Gastrocnemius medialis (tissue), 4 donors: ENCODE data around the gene C9orf152. TPM values are rescaled to one million over a fixed set of nuclear protein-coding genes. Genes with fewer than 3 reads are reported as not detected.

Experiments
- ATAC-seq, 2 donors: fragments of 150-250 bp; one replicate each; pipeline ENCODE4 v1.9.1; 2016
- DNase-seq, 2 donors: peaks; one replicate each; pipeline ENCODE4 v3.0.0-alpha.2; 2019
- H3K27ac ChIP-seq, 4 donors: fragments of 200-600 bp; sonication (generic); 1 replicate in 1 of 4; 2 replicates in 3 of 4; pipeline ENCODE4 v1.5.1; 2016 to 2018; ENCODE audit warnings: mild to moderate bottlenecking in 2 of 4, moderate library complexity in 1 of 4
- H3K27me3 ChIP-seq, 3 donors: fragments of 200-600 bp; sonication (generic) in 2 of 3; 1 replicate in 1 of 3; 2 replicates in 2 of 3; pipeline versions ENCODE4 v1.5.1 to v1.6.0; 2016 to 2019; ENCODE audit warnings: mild to moderate bottlenecking in 1 of 3, moderate library complexity in 1 of 3
- H3K36me3 ChIP-seq, 2 donors: fragments of 200-600 bp; sonication (generic) in 1 of 2; one replicate each; pipeline ENCODE4 v1.5.1; 2017 to 2018
- H3K4me1 ChIP-seq, 2 donors: fragments of 200-600 bp; sonication (generic) in 1 of 2; one replicate each; pipeline ENCODE4 v1.5.1; 2016 to 2017; ENCODE audit warnings: mild to moderate bottlenecking in 2 of 2
- H3K4me3 ChIP-seq, 4 donors: fragments of 200-600 bp; sonication (generic) in 3 of 4; 1 replicate in 1 of 4; 2 replicates in 3 of 4; pipeline ENCODE4 v1.5.1; 2016 to 2019; ENCODE audit warnings: mild to moderate bottlenecking in 2 of 4
- H3K9me3 ChIP-seq, 3 donors: fragments of 200-600 bp; sonication (generic) in 2 of 3; 1 replicate in 1 of 3; 2 replicates in 2 of 3; pipeline ENCODE4 v1.5.1; 2016 to 2019
- POLR2A ChIP-seq, 2 donors: fragments of 450-650 bp; IDR thresholded peaks; one replicate each; pipeline ENCODE4 v1.6.1; 2017; ENCODE audit warnings: antibody characterized with exemption in 2 of 2, mild to moderate bottlenecking in 2 of 2, moderate library complexity in 2 of 2
- in situ Hi-C, 4 donors: fragments of 200-750 bp; cut with MboI; loops; one replicate each; pipeline versions ENCODE4 v1.15.0 to v1.8.0; 2017; ENCODE audit warnings: low sequenced_read_pairs in 4 of 4
- intact Hi-C: fragments of 100-400 bp; cut with DNase I; formaldehyde crosslinking; loops from one replicate; pipeline ENCODE4 v1.15.1; 2023; ENCODE audit warnings: low total_unique reads
- total RNA-seq, 4 donors: library from RNA; depleted of rRNA; stranded (reverse); fragments of >200 nt; gene quantifications; one replicate each; pipeline versions ENCODE4 v1.1.0 to v1.2.3, GENCODE V29; 2016
- TF ChIP-seq, protein P1 (sequence below), 5 experiments: fragments of 450-650 bp in 3 of 5; fragments of 200-600 bp in 2 of 5; sonication (generic) in 2 of 5; IDR thresholded peaks in 4 of 5; conservative IDR thresholded peaks in 1 of 5; 1 replicate in 4 of 5; 2 replicates in 1 of 5; pipeline ENCODE4 v1.5.1; 2016 to 2019; ENCODE audit warnings: antibody characterized with exemption in 5 of 5, mild to moderate bottlenecking in 3 of 5, moderate library complexity in 3 of 5

C9orf152 gene
- total RNA-seq, 4 donors from 2014 or later: not detected

DNA sequence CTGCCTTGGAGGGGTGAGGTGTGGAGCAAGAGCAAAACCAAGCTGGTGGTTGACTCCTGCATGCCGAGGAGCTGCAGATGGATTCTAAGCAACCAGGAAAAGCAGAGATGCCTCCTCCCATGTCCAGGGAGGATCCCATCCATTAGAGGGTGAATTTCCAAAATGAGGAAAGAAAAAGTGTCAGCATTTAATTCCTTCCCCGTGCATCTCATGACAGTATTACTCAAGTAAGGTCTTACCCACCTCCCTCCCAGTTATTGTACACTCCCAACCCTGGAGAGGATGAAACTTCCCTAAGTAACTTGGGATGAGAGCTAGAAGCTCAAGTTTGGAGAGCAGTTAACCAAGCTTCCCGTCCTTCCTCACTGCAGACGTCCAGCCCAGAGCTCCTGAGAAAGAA lies 19.9 kb downstream of the C9orf152 start:
- in situ Hi-C loops: loop anchor here in 3 of 4 donors (10.0 to 25.0 kb wide), 2 partner anchors 424 to 437 kb away; no protein-coding TSS in a partner anchor
- DNase-seq (no peak), ATAC-seq (no peak)
- Histone ChIP-seq H3K9me3 (no peaks in the 10 kb centered on the region), H3K4me1 (no peaks in the 10 kb centered on the region), H3K27me3 (no peaks in the 10 kb centered on the region), H3K4me3 (no peak overlapping the region), H3K36me3 (no peaks in the 10 kb centered on the region), H3K27ac (no peak overlapping the region)
- TF ChIP-seq POLR2A (IDR thresholded peaks at IDR 0.05): no peak
- TF ChIP-seq, protein P1, sequence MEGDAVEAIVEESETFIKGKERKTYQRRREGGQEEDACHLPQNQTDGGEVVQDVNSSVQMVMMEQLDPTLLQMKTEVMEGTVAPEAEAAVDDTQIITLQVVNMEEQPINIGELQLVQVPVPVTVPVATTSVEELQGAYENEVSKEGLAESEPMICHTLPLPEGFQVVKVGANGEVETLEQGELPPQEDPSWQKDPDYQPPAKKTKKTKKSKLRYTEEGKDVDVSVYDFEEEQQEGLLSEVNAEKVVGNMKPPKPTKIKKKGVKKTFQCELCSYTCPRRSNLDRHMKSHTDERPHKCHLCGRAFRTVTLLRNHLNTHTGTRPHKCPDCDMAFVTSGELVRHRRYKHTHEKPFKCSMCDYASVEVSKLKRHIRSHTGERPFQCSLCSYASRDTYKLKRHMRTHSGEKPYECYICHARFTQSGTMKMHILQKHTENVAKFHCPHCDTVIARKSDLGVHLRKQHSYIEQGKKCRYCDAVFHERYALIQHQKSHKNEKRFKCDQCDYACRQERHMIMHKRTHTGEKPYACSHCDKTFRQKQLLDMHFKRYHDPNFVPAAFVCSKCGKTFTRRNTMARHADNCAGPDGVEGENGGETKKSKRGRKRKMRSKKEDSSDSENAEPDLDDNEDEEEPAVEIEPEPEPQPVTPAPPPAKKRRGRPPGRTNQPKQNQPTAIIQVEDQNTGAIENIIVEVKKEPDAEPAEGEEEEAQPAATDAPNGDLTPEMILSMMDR (IDR thresholded peaks at IDR 0.05 in 4 of 5, conservative IDR thresholded peaks at IDR 0.05 in 1 of 5): no peak
- intact Hi-C loops: no loop called here

DNA sequence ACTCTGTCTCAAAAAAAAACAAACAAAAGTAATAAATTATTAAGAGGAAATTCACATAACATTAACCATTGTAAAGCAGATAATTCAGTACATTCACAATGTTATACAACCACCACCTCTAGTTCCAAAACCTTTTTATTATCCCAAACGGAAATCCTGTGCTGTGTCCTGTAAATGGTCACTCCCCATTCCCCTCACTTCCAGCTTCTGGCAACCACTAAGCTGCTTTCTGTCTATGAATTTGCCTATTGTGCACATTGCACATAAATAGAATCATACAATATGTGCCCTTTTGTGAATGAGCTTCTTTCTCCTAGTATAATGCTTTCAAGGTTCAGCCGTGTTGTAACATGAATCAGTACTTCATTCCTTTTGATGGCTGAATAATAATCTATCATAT lies 20.8 kb downstream of the C9orf152 start:
- in situ Hi-C loops: loop anchor here in 3 of 4 donors (10.0 to 25.0 kb wide), 2 partner anchors 425 to 438 kb away; no protein-coding TSS in a partner anchor
- no peaks in the 10 kb centered on the region for H3K27me3 ChIP-seq
- DNase-seq: no peak
- no peak overlapping the region for H3K27ac ChIP-seq
- H3K9me3 ChIP-seq: no peaks in the 10 kb centered on the region
- H3K36me3 ChIP-seq: no peaks in the 10 kb centered on the region
- H3K4me3 ChIP-seq: no peak overlapping the region
- H3K4me1 ChIP-seq: no peaks in the 10 kb centered on the region
- TF ChIP-seq POLR2A (IDR thresholded peaks at IDR 0.05): no peak
- TF ChIP-seq, protein P1 (IDR thresholded peaks at IDR 0.05 in 4 of 5, conservative IDR thresholded peaks at IDR 0.05 in 1 of 5): no peak
- intact Hi-C loops: no loop called here
- ATAC-seq: no peak

DNA sequence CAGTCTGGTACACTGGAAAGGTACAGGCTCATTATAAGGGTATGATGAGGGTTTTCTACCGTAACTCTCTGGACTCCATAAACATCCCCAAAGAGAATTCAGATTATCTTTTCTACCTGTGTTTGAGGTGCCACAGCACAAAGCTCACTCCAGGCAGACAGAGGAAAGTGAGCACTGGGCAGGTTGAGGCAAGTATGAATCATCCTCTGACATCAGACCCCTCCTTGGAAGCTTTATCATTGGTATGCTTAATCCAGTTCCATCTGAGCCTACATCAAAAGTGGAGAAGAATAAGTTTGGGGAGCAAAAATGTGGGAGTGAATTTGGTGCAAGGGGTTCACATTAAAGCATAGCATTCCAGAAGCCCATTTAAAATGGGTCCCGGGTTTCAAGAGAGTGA lies 21.7 kb downstream of the C9orf152 start:
- no peaks in the 10 kb centered on the region for H3K36me3 ChIP-seq
- TF ChIP-seq, protein P1 (IDR thresholded peaks at IDR 0.05 in 4 of 5, conservative IDR thresholded peaks at IDR 0.05 in 1 of 5): no peak
- TF ChIP-seq POLR2A (IDR thresholded peaks at IDR 0.05): no peak
- DNase-seq (no peak), ATAC-seq (no peak)
- intact Hi-C loops: no loop called here
- no peaks in the 10 kb centered on the region for H3K4me1 ChIP-seq
- in situ Hi-C loops: loop anchor here in 3 of 4 donors (10.0 to 25.0 kb wide), 2 partner anchors 426 to 439 kb away; no protein-coding TSS in a partner anchor
- H3K27me3 ChIP-seq: no peaks in the 10 kb centered on the region
- H3K27ac ChIP-seq: no peak overlapping the region
- H3K4me3 ChIP-seq: no peak overlapping the region
- no peaks in the 10 kb centered on the region for H3K9me3 ChIP-seq

DNA sequence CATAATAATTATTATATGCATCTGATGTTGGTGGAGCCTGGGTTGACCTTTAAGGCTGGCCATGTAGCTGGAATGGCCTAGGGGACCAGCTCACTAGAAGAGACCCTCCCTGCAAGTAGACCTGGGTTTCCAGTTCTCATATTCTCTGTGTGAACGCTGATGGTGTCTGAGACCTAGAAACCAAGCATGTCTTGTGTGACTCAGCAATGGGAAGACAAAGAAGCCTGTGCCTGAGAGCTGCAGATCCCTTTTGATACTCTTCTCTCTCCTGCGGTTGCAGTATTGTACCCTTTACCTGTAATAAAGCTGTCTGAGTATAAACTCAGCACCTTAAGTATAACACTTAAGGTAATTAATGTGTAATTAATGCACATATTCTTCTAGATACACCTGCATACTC lies 22.2 kb downstream of the C9orf152 start:
- Histone ChIP-seq H3K36me3 (no peaks in the 10 kb centered on the region), H3K4me3 (no peak overlapping the region), H3K9me3 (no peaks in the 10 kb centered on the region), H3K27ac (no peak overlapping the region), H3K27me3 (no peaks in the 10 kb centered on the region), H3K4me1 (no peaks in the 10 kb centered on the region)
- in situ Hi-C loops: loop anchor here in 3 of 4 donors (10.0 to 25.0 kb wide), 2 partner anchors 426 to 439 kb away; no protein-coding TSS in a partner anchor
- ATAC-seq (no peak), DNase-seq (no peak)
- no peak for TF ChIP-seq POLR2A (IDR thresholded peaks at IDR 0.05)
- TF ChIP-seq, protein P1 (IDR thresholded peaks at IDR 0.05 in 4 of 5, conservative IDR thresholded peaks at IDR 0.05 in 1 of 5): no peak
- intact Hi-C loops: no loop called here
